ENCODE results near the gene CTBP2.

The CTBP2 gene

DNA sequence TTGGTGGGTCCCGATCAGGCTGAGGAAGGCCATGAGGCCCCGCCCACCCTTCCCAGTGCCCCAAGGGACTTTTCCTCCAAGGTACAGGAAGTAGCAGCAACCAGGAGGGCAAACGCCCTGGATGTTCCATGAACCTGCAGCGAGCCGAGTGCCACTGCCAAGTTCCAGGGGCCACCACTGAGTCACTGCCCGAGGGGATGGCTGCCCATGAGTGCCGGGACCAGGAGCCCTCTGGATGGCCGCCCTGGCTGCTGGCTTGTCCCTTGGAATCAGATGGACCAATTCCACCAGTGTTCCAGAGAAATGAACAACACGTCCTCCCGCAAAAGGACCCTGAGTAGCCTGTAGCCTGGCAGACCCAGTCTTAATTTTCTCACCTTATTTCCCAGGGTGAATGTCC, 144.2 kb downstream of the CTBP2 start:
- Mint-ChIP-seq H3K27me3 (ENCODE audit: low read depth) (no peaks in the 10 kb centered on the region), H3K4me1 (peaks cover 39% of the 10 kb centered on the region), H3K36me3 (ENCODE audit: low read depth) (peaks cover 69% of the 10 kb centered on the region), H3K9me3 (peaks cover 4% of the 10 kb centered on the region), H3K4me3 (no peak overlapping the region), H3K27ac (peak overlapping the region in 1 of 3 experiments; percentile 84)
- TF ChIP-seq, protein P1, sequence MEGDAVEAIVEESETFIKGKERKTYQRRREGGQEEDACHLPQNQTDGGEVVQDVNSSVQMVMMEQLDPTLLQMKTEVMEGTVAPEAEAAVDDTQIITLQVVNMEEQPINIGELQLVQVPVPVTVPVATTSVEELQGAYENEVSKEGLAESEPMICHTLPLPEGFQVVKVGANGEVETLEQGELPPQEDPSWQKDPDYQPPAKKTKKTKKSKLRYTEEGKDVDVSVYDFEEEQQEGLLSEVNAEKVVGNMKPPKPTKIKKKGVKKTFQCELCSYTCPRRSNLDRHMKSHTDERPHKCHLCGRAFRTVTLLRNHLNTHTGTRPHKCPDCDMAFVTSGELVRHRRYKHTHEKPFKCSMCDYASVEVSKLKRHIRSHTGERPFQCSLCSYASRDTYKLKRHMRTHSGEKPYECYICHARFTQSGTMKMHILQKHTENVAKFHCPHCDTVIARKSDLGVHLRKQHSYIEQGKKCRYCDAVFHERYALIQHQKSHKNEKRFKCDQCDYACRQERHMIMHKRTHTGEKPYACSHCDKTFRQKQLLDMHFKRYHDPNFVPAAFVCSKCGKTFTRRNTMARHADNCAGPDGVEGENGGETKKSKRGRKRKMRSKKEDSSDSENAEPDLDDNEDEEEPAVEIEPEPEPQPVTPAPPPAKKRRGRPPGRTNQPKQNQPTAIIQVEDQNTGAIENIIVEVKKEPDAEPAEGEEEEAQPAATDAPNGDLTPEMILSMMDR (IDR thresholded peaks at IDR 0.05; ENCODE audit: unreplicated experiment in 3 of 3), result no peak

GRCh38 chr10:125015356-125015944, 144.9 kb downstream of the CTBP2 start:
- H3K4me1 Mint-ChIP-seq, result peaks cover 35% of the 10 kb centered on the region
- H3K9me3 Mint-ChIP-seq, result peaks cover 4% of the 10 kb centered on the region
- H3K27me3 Mint-ChIP-seq (ENCODE audit: low read depth), result peaks cover 1% of the 10 kb centered on the region
- H3K27ac Mint-ChIP-seq, result peak overlapping the region in 1 of 3 experiments; percentile 38
- TF ChIP-seq, protein P1 (IDR thresholded peaks at IDR 0.05; ENCODE audit: unreplicated experiment in 3 of 3), result no peak
- peaks cover 65% of the 10 kb centered on the region for H3K36me3 Mint-ChIP-seq (ENCODE audit: low read depth)
- H3K4me3 Mint-ChIP-seq, result no peak overlapping the region

GRCh38 chr10:125014836-125015355, 145.5 kb downstream of the CTBP2 start:
- H3K9me3 Mint-ChIP-seq, result peaks cover 4% of the 10 kb centered on the region
- no peak overlapping the region for H3K27ac Mint-ChIP-seq
- H3K4me1 Mint-ChIP-seq, result peaks cover 40% of the 10 kb centered on the region
- peaks cover 3% of the 10 kb centered on the region for H3K27me3 Mint-ChIP-seq (ENCODE audit: low read depth)
- TF ChIP-seq, protein P1 (IDR thresholded peaks at IDR 0.05; ENCODE audit: unreplicated experiment in 3 of 3), result no peak
- no peak overlapping the region for H3K4me3 Mint-ChIP-seq
- H3K36me3 Mint-ChIP-seq (ENCODE audit: low read depth), result peaks cover 62% of the 10 kb centered on the region

DNA sequence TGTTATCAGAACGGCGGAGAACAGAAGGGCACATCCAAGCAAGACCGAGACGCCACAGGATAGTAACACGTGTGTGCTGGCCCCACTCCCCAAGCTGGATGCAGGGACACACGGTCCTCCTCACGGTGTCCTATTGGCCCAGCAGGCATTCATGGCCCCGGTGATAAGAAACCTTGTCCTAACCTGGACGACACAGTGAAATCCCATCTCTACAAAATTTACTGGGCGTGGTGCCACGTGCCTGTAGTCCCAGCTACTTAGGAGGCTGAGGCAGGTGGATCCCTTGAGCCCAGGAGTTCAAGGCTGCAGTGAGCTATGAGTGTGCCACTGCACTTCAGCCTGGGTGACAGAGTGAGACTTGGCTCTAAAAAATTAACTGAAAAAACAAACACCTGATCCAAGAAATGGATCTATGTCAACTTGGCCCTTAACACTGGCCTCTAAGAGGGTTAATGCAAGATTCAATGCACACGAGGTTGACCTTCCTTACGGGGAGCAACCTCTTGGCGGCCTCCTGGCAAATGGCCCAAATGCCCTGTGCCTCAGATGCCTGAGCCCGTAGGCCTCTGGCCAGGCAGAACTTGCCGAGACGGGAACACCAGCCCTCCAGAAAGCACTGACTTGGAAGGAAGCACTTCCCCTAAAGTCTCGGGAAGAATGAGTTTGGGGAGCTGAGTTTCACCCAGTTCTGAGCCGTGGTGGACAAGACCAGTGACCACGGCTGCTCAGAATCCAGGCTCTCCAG, 146.1 kb downstream of the CTBP2 start:
- Mint-ChIP-seq H3K4me1 (peaks cover 43% of the 10 kb centered on the region), H3K9me3 (no peaks in the 10 kb centered on the region), H3K27ac (no peak overlapping the region), H3K36me3 (ENCODE audit: low read depth) (peaks cover 56% of the 10 kb centered on the region), H3K27me3 (ENCODE audit: low read depth) (peaks cover 3% of the 10 kb centered on the region), H3K4me3 (no peak overlapping the region)
- TF ChIP-seq, protein P1 (IDR thresholded peaks at IDR 0.05; ENCODE audit: unreplicated experiment in 3 of 3), result no peak

GRCh38 chr10:125013529-125013872, 146.9 kb downstream of the CTBP2 start:
- TF ChIP-seq, protein P1 (IDR thresholded peaks at IDR 0.05; ENCODE audit: unreplicated experiment in 3 of 3), result no peak
- peaks cover 50% of the 10 kb centered on the region for H3K36me3 Mint-ChIP-seq (ENCODE audit: low read depth)
- no peak overlapping the region for H3K27ac Mint-ChIP-seq
- H3K9me3 Mint-ChIP-seq, result no peaks in the 10 kb centered on the region
- peaks cover 3% of the 10 kb centered on the region for H3K27me3 Mint-ChIP-seq (ENCODE audit: low read depth)
- H3K4me3 Mint-ChIP-seq, result no peak overlapping the region
- peaks cover 49% of the 10 kb centered on the region for H3K4me1 Mint-ChIP-seq
